Choroid plexus epithelial cell (primary cell): ENCODE measurements around the gene COPS8.

Source experiments
- DNase-seq: peaks from one replicate; pipeline ENCODE4 v3.0.0-alpha.2; 2010; ENCODE audit warnings: low read depth
- H3K4me3 ChIP-seq: 2 replicates; pipeline ENCODE4 v1.5.1; 2011; ENCODE audit warnings: low read depth, mild to moderate bottlenecking, control low read depth, low read length, moderate library complexity
- TF ChIP-seq, protein P1 (sequence below): conservative IDR thresholded peaks from 2 replicates; pipeline ENCODE4 v1.5.1; 2011; ENCODE audit warnings: low read depth, mild to moderate bottlenecking, control low read depth, inconsistent platforms, low read length, moderate library complexity

Gene COPS8

DNA sequence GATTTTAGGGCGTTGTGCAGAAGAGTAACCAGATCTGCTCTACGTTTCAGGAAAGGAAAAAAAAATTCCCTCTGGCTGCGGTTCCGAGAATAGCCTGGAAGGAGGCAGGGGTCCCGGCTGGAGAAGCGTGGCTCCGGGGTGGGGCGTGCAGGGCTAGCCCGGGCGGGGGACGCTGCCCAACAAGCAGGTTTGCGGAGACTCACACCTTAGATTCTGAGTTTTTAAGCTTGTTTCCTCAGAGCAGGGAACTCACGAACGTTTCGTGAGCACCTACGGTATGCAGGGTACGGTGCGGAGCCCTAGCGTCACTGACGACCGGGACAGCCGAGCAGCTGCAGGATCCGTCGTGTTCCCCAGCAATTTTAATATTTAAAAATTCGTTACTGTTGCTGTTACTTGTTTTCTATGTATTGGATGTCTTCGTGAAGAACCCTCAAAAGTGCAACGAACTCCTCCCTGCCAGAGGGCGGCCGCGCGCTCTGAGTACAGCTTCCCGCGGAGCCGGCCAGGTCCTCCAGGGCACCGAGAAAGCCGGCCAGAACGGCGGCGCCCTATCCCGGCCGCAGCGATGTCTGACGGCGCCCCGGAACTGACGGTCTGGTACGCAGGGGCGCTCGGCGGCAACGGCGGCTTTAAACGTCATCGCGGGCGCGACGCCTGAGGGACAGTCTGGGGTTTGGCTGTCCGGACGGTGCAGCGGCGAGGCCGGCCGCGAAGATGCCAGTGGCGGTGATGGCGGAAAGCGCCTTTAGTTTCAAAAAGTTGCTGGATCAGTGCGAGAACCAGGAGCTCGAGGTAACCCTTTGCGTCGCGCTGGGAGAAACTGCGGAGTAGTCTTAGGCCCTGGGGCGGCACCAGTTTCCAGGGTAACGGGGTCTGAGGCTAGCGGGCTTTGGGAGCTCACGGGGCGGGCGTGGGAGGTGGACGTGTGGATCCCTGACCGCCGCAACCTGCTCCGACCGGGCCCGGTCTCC is at the start of gene COPS8:
Gene COPS8, plus strand, starts transcription at position 642 of the 974 bp plus-strand sequence. Its CDS starts 76 bp downstream, at position 718.
- peak within 1 kb of the TSS; percentile 85 for H3K4me3 ChIP-seq
- TF ChIP-seq, protein P1, sequence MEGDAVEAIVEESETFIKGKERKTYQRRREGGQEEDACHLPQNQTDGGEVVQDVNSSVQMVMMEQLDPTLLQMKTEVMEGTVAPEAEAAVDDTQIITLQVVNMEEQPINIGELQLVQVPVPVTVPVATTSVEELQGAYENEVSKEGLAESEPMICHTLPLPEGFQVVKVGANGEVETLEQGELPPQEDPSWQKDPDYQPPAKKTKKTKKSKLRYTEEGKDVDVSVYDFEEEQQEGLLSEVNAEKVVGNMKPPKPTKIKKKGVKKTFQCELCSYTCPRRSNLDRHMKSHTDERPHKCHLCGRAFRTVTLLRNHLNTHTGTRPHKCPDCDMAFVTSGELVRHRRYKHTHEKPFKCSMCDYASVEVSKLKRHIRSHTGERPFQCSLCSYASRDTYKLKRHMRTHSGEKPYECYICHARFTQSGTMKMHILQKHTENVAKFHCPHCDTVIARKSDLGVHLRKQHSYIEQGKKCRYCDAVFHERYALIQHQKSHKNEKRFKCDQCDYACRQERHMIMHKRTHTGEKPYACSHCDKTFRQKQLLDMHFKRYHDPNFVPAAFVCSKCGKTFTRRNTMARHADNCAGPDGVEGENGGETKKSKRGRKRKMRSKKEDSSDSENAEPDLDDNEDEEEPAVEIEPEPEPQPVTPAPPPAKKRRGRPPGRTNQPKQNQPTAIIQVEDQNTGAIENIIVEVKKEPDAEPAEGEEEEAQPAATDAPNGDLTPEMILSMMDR, result peak; percentile 32
- DNase-seq, result peak; percentile 94

DNA sequence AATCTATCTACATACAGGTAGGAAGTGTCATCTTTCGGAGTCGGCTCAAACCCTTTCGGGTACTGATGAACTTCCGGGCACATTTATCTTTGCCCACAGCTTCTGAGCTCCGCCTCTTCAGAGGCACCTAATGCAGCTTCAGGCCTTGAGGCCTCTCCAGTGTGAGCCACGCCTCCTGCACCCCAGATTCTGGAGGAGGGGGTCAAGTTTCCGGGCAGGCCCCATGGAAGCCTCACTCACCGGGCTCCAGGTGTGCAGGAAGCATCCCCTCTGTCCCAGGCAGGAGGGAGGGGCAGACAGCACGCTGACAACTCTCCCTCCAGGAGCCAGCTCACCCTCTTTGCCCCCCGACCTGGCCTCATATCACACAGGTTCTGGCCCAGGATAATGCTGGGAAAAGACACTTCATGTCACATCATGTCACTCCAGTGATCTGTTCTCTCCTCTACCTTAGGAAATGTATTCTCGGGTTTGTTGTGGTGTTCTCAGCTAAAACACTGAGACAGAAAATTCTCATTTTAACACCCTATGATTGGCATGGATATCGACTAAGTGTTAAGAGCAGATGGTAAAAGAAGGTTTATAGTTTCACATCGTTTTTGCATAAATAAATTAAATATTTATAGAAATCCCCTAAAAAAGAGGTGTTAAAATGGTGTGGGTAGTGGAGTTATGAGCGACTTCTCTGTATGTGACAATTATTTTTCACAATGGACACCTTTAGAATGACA is 46.2 kb upstream of the COPS8 start:
- H3K4me3 ChIP-seq, result no peak overlapping the region
- DNase-seq, result no peak
- TF ChIP-seq, protein P1, result no peak

DNA sequence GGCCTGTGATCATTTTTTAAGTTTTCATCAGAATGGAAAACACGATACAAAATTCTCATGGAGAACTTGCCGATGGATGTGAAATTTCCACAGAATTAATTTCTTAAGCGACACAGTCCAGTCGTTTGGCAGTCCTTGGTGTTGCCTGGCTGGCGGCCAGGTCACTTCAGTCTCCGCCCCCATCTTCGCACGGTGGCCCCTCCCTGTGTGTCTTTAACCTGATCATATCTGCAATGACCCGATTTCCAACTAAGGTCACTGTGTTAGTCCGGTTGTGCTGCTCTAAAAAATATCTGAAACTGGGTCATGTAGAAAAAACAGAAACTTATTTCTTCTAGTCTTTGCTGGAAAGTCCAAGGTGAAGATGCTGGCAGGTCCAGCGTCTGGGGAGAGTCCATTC is 44.5 kb upstream of the COPS8 start:
- TF ChIP-seq, protein P1, result no peak
- H3K4me3 ChIP-seq, result no peak overlapping the region
- DNase-seq, result no peak

DNA sequence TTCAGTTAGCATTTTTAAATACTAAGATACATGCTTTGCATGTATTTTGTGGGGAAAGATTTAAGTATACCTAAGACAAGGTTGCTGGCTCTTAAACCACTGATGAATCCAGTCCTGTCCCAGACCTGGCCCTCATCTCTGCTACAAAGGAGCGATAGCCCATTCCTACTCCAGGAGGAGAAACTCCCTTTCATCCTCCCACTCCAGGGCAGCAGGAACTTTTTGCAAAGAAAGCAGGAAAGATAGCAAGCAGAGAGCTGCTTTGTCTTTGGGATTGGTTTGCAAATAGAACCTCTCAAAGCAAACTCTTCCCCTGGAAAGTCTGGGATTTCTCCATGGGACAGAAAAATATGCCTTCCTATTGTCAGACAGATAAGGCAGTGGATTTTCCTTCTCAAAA is 43.6 kb upstream of the COPS8 start:
- TF ChIP-seq, protein P1, result no peak

DNA sequence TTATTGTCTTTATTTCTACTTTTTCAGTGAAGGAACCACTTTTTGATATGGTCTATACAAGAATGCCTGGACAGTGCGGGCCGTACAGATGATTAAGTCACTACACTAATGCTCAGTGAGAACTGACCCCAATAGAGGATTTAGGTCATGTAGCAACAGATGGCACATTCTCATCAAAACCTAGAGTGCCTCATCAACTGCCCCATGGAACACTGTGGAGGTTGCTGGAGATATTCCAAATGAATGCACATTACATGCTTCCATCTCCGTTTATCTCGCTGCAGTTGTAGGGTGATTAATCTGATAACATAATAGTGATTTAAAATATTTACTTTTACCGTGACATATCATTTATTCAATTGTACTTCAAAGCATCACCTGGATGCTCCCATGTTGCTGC is 41.8 kb upstream of the COPS8 start:
- DNase-seq, result no peak
- no peak overlapping the region for H3K4me3 ChIP-seq
- TF ChIP-seq, protein P1, result no peak

More for the DNA sequence above, 43.6 kb upstream of the COPS8 start:
- no peak overlapping the region for H3K4me3 ChIP-seq
- DNase-seq, result no peak

DNA sequence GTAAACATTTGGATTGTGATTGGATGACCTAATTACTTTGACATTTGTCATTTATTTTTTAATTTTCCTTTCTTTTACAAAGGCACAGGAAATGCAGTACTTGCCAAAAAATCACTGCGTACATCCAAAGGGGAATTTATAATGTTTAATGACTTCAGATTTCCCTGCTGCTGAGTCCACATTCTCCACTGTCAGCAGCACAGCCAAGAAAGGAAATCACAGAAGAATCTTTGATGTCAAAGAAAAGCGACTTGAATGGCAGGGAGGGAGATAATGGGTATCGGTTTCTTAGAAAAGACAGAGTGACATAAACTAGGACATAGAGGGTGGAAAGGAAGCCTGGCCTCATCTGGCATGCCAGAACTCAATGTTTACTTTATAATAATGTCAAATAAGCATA is 41.4 kb upstream of the COPS8 start:
- no peak for DNase-seq
- H3K4me3 ChIP-seq, result no peak overlapping the region
- TF ChIP-seq, protein P1, result no peak
